Urinary bladder (tissue), 4 donors: ENCODE data around the gene ATAD5. TPM values are rescaled to one million over a fixed set of nuclear protein-coding genes. Genes with fewer than 3 reads are reported as not detected.
"Not testable (repeated sequence)": the region's sequence is repeated elsewhere in the genome, so short reads cannot be mapped to it uniquely, and the experiment has no call there.

Experiments used
- DNase-seq: peaks from one replicate; pipeline ENCODE4 v3.0.0-alpha.2; 2015; ENCODE audit errors: extremely low spot score
- H3K27ac ChIP-seq: one replicate; pipeline ENCODE4 v1.5.1; 2013; ENCODE audit warnings: low read depth, mild to moderate bottlenecking, moderate library complexity
- H3K36me3 ChIP-seq: one replicate; pipeline ENCODE4 v1.6.1; 2013; ENCODE audit warnings: mild to moderate bottlenecking, moderate library complexity; ENCODE audit not compliant: insufficient read depth
- H3K4me1 ChIP-seq: one replicate; pipeline ENCODE4 v1.6.1; 2013; ENCODE audit warnings: mild to moderate bottlenecking, moderate library complexity; ENCODE audit not compliant: insufficient read depth
- H3K4me3 ChIP-seq: one replicate; pipeline ENCODE4 v1.5.1; 2013; ENCODE audit warnings: low read depth, low read length
- WGBS: extraction: QIAGEN DNeasy Blood & Tissue Kit; methylation state at CpG from one replicate; pipeline ENCODE4 v1.1.7; 2013; 5-methylcytosine and 5-hydroxymethylcytosine counted together
- polyA plus RNA-seq: library from polyadenylated mRNA; stranded (reverse); fragments of 200-250 nt; gene quantifications from one replicate; pipeline ENCODE4 v1.2.3, GENCODE V29; 2013
- total RNA-seq: library from RNA; depleted of rRNA; stranded (reverse); fragments of >200 nt; gene quantifications from one replicate; pipeline ENCODE4 v1.2.3, GENCODE V29; 2014
- donor health status: healthy with polysubstance abuse.
- donor health status: healthy.

Gene ATAD5
- total and polyA plus RNA-seq, 2 donors, result 0.44 to 10.6 TPM

- no peak overlapping the region for H3K27ac ChIP-seq
- H3K4me1 ChIP-seq, result no peaks in the 10 kb centered on the region
- no peak overlapping the region for H3K4me3 ChIP-seq
- H3K36me3 ChIP-seq, result no peaks in the 10 kb centered on the region
- DNase-seq, result no peak
- WGBS, result 72% methylated on average over 5 of the region's 5 CpGs
Measured at GRCh38 chr17:30812218-30813177, 19.3 kb upstream of the ATAD5 start.

DNA sequence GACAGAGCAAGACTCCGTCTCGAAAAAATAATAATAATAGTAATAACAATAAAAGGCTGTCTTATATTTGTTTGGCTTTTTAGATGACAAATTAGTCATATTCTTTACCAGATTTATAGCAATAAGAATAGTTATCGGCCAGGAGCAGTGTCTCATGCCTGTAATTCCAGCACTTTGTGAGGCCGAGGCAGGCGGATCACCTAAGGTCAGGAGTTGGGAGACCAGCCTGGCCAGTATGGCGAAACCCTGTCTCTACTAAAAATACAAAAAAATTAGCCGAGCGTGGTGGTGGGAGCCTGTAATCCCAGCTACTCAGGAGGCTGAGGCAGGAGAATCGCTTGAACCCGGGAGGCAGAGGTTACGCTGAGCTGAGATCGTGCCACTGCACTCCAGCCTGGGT, 17.5 kb upstream of the ATAD5 start:
- not testable (repeated sequence) for H3K4me1 ChIP-seq, H3K4me3 ChIP-seq, H3K36me3 ChIP-seq, DNase-seq, H3K27ac ChIP-seq
- WGBS, result 93% methylated on average over 12 of the region's 12 CpGs

DNA sequence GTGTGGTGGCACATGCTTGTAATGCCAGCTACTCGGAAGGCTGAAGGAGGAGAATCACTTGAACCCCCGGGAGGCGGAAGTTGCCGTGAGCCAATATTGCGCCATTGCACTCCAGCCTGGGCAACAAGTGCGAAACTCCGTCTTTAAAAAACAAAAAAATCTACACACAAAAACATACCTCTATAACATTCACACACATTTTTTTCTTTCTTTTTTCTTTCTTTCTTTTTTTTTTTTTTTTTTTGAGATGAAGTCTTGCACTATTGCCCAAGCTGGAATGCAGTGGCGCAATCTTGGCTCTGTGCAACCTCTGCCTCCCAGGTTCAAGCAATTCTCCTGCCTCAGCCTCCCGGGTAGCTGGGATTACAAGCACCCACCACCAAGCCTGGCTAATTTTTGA, 16.9 kb upstream of the ATAD5 start:
- H3K36me3 ChIP-seq, H3K4me3 ChIP-seq, H3K27ac ChIP-seq, H3K4me1 ChIP-seq, DNase-seq: not testable (repeated sequence)
- 98% methylated on average over 9 of the region's 9 CpGs for WGBS

DNA sequence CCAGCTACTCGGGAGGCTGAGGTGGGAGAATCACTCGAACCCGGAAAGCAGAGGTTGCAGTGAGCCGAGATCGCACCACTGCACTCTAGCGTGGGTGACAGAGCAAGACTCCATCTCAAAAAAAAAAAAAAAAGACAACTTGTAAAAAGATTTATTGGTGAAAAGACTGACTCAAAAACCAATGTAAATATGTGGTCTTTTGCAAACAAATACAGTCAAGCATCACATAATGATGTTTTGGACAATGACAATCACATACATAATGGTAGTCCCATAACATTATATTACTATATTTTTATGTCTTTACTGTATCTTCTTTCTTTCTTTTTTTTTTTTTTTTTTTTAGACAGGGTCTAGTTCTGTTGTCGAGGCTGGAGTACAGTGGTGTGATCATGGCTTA, 15.6 kb upstream of the ATAD5 start:
- Histone ChIP-seq H3K36me3 (no peaks in the 10 kb centered on the region), H3K4me1 (no peaks in the 10 kb centered on the region), H3K4me3 (no peak overlapping the region), H3K27ac (no peak overlapping the region)
- 95% methylated on average over 7 of the region's 7 CpGs for WGBS
- DNase-seq, result no peak

GRCh38 chr17:30819971-30820705, 11.6 kb upstream of the ATAD5 start:
- no peak overlapping the region for H3K4me3 ChIP-seq
- H3K27ac ChIP-seq, result no peak overlapping the region
- no peaks in the 10 kb centered on the region for H3K4me1 ChIP-seq
- no peak for DNase-seq
- no peaks in the 10 kb centered on the region for H3K36me3 ChIP-seq
- WGBS, result 88% methylated on average over 8 of the region's 8 CpGs

GRCh38 chr17:30821871-30822723, 9.7 kb upstream of the ATAD5 start:
- DNase-seq, result no peak
- no peaks in the 10 kb centered on the region for H3K4me1 ChIP-seq
- 49% methylated on average over 9 of the region's 9 CpGs for WGBS
- H3K4me3 ChIP-seq, result no peak overlapping the region
- no peak overlapping the region for H3K27ac ChIP-seq
- no peaks in the 10 kb centered on the region for H3K36me3 ChIP-seq

DNA sequence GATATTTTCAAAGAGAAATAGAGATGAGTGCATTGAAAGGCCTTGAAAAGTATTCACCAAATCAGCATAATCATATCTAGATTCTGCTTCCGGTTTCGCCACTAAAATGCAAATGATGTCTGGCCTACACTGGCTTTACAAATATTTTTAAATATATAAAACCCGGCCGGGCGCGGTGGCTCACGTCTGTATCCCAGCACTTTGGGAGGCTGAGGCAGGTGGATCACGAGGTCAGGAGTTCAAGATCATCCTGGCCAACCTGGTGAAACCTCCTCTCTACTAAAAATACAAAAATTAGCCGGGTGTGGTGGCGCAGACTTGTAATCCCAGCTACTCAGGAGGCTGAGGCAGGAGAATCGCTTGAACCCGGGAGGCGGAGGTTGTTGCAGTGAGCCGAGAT, 8.8 kb upstream of the ATAD5 start:
- H3K4me3 ChIP-seq, H3K27ac ChIP-seq, DNase-seq, H3K4me1 ChIP-seq, H3K36me3 ChIP-seq: not testable (repeated sequence)
- WGBS, result 88% methylated on average over 14 of the region's 14 CpGs

DNA sequence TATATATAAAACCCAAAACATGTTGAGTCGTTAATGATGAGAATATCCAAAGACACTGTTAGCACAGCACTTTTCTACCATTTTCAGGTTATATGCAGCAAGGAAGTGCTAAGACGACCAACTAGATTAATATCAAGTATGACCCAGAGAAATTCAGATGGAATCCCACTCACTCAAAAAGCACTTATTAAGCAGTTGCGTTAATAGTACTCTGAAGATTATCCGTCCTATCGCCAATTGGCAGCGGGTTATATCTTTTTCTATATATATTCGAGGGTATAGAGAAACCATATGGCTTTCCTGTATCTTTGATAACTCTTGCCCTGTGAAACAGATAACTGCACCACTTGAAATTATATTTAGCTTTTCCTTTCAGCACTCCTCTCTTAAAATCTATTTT, 8.3 kb upstream of the ATAD5 start:
- no peak for DNase-seq
- 37% methylated on average over 7 of the region's 7 CpGs for WGBS
- H3K27ac ChIP-seq, result no peak overlapping the region

GRCh38 chr17:30824002-30824355, 7.8 kb upstream of the ATAD5 start:
- DNase-seq, result no peak
- under 1% methylated on average over 11 of the region's 11 CpGs for WGBS
- Histone ChIP-seq H3K36me3 (no peaks in the 10 kb centered on the region), H3K4me3 (peak overlapping the region; percentile 72), H3K4me1 (no peaks in the 10 kb centered on the region), H3K27ac (peak overlapping the region; percentile 75)

More for the DNA sequence above, 8.3 kb upstream of the ATAD5 start:
- Histone ChIP-seq H3K4me3 (peak overlapping the region; percentile 72), H3K4me1 (no peaks in the 10 kb centered on the region), H3K36me3 (no peaks in the 10 kb centered on the region)

GRCh38 chr17:30824356-30825145, 7.2 kb upstream of the ATAD5 start, which contains the start of gene CRLF3:
Gene CRLF3 (minus strand): TSS chr17:30824692. CDS start chr17:30824651, 41 bp downstream.
- peak within 1 kb of the TSS; percentile 75 for H3K27ac ChIP-seq
- peak within 1 kb of the TSS; percentile 72 for H3K4me3 ChIP-seq
- DNase-seq, result peak; percentile 62
- H3K36me3 ChIP-seq, result no peaks in the 10 kb centered on the region
- H3K4me1 ChIP-seq, result no peaks in the 10 kb centered on the region
- 6% methylated on average over 75 of the region's 75 CpGs for WGBS

GRCh38 chr17:30827082-30827481, 4.7 kb upstream of the ATAD5 start:
- H3K36me3 ChIP-seq, result no peaks in the 10 kb centered on the region
- DNase-seq, result no peak
- WGBS, result 82% methylated on average over 6 of the region's 6 CpGs
- no peak overlapping the region for H3K27ac ChIP-seq
- no peak overlapping the region for H3K4me3 ChIP-seq
- peaks cover under 1% of the 10 kb centered on the region for H3K4me1 ChIP-seq

DNA sequence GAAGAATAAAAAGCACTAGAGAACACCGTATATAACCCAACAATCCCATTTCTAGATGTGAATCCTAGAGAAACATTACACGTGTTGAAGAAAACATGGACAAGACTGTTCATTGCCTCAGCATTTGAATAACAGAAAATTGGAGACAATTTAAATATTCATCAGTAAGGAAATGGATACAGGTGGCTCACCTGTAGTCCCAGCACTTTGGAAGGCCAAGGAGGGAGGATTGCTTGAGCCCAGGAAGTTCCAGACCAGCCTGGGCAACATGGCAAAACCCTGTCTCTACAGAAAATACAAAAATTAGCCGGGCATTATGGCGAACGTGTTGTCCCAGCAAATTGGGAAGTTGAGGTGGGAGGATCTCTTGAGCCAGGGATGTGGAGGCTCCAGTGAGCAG, 2.7 kb upstream of the ATAD5 start:
- H3K27ac ChIP-seq, result no peak overlapping the region
- WGBS, result 78% methylated on average over 5 of the region's 5 CpGs

GRCh38 chr17:30831257-30831656, 509 bp upstream of the ATAD5 start:
- no peak for DNase-seq
- Histone ChIP-seq H3K36me3 (no peaks in the 10 kb centered on the region), H3K27ac (no peak overlapping the region), H3K4me3 (peak overlapping the region; percentile 56), H3K4me1 (peaks cover 1% of the 10 kb centered on the region)
- 23% methylated on average over 13 of the region's 13 CpGs for WGBS

More for the DNA sequence above, 2.7 kb upstream of the ATAD5 start:
- H3K4me3 ChIP-seq, result no peak overlapping the region
- peaks cover 1% of the 10 kb centered on the region for H3K4me1 ChIP-seq
- DNase-seq, result no peak
- H3K36me3 ChIP-seq, result no peaks in the 10 kb centered on the region
